RWPE2 (cell line): ENCODE results near the gene MYO1G.
A peak's percentile ranks its signal among the peaks of the same experiment; 100 is the strongest.
"Not testable (repeated sequence)": the region's sequence is repeated elsewhere in the genome, so short reads cannot be mapped to it uniquely, and the experiment has no call there.

Source experiments
- ATAC-seq: fragments of 200-7000 bp; cut with Tn5 transposase; 3 replicates; pipeline ENCODE4 v1.9.1; 2021; ENCODE audit warnings: low read depth
- DNase-seq: peaks from one replicate; pipeline ENCODE4 v3.0.0-alpha.2; 2020; ENCODE audit warnings: low spot score
- H3K27ac ChIP-seq: fragments of 450-650 bp; 2 replicates; pipeline ENCODE4 v1.5.1; 2017; ENCODE audit warnings: mild to moderate bottlenecking; ENCODE audit not compliant: poor library complexity, severe bottlenecking
- H3K27me3 ChIP-seq: fragments of 250-450 bp; sonication (Bioruptor Pico); 2 replicates; pipeline ENCODE4 v1.5.1; 2021; ENCODE audit warnings: mild to moderate bottlenecking, moderate library complexity; ENCODE audit not compliant: insufficient read depth, poor library complexity, severe bottlenecking
- H3K36me3 ChIP-seq: fragments of 250-450 bp; sonication (Bioruptor Pico); 2 replicates; pipeline ENCODE4 v1.5.1; 2020; ENCODE audit warnings: low read depth, mild to moderate bottlenecking, moderate library complexity
- H3K4me1 ChIP-seq: fragments of 250-450 bp; sonication (Bioruptor Pico); 2 replicates; pipeline ENCODE4 v1.5.1; 2021; ENCODE audit warnings: mild to moderate bottlenecking, moderate library complexity; ENCODE audit not compliant: insufficient read depth, poor library complexity, severe bottlenecking
- H3K4me3 ChIP-seq: fragments of 250-450 bp; sonication (Bioruptor Pico); 2 replicates; pipeline ENCODE4 v1.5.1; 2021; ENCODE audit warnings: mild to moderate bottlenecking, moderate library complexity; ENCODE audit not compliant: severe bottlenecking
- H3K9me3 ChIP-seq: fragments of 250-450 bp; sonication (Bioruptor Pico); 2 replicates; pipeline ENCODE4 v1.5.1; 2021; ENCODE audit warnings: mild to moderate bottlenecking, moderate library complexity; ENCODE audit not compliant: severe bottlenecking
- TF ChIP-seq, protein P1 (sequence below): fragments of 450-650 bp; IDR thresholded peaks from one replicate; pipeline ENCODE4 v1.5.1; 2017; ENCODE audit warnings: mild to moderate bottlenecking, moderate library complexity; ENCODE audit not compliant: poor library complexity, severe bottlenecking

The MYO1G gene

DNA sequence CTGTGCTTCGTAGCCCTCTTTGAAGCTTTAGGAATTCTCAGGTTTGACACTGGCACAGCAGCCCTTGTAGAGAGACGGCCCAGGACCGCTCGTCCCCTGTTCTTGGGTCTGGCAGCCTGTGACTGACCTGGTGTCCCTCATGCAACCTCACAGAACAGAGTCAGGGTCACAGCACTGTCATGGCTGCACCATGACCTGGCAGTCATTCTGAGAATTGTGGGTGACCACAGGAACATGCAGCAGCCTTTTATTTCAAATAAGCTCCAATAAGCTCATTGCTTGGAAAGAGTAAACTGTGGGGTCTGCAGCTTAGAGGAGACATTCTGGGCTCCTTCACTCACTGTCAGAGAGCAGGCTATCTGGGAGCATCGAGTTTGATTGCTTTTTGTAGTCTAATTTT is 42.5 kb downstream of the MYO1G start:
- no peaks in the 10 kb centered on the region for H3K9me3 ChIP-seq
- DNase-seq, result no peak

DNA sequence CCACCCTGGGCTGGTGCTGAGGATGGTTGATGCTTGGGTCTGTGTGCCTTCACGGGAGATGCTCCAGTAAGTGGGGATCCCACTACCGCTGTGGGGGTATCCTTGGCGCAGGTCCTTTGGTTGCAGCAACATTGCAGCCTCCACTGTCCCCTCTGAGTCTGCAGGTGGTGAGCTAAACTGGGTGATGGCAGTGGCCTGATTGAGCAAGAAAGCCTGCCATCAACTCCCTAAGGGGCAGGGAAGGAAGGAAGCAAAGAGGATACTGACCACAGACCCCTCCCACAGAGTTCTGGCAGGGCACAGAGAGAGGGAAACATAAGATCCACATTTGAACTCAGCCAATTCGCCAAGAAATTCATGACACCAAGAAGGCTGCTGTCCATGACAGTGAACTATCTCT is 43.2 kb downstream of the MYO1G start:
- H3K27me3 ChIP-seq, result no peaks in the 10 kb centered on the region
- H3K9me3 ChIP-seq, result no peaks in the 10 kb centered on the region
- no peak overlapping the region for H3K27ac ChIP-seq
- ATAC-seq (no peak), DNase-seq (no peak)
- no peak overlapping the region for H3K4me3 ChIP-seq
- H3K4me1 ChIP-seq, result no peaks in the 10 kb centered on the region
- TF ChIP-seq, protein P1, sequence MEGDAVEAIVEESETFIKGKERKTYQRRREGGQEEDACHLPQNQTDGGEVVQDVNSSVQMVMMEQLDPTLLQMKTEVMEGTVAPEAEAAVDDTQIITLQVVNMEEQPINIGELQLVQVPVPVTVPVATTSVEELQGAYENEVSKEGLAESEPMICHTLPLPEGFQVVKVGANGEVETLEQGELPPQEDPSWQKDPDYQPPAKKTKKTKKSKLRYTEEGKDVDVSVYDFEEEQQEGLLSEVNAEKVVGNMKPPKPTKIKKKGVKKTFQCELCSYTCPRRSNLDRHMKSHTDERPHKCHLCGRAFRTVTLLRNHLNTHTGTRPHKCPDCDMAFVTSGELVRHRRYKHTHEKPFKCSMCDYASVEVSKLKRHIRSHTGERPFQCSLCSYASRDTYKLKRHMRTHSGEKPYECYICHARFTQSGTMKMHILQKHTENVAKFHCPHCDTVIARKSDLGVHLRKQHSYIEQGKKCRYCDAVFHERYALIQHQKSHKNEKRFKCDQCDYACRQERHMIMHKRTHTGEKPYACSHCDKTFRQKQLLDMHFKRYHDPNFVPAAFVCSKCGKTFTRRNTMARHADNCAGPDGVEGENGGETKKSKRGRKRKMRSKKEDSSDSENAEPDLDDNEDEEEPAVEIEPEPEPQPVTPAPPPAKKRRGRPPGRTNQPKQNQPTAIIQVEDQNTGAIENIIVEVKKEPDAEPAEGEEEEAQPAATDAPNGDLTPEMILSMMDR, result no peak
- no peaks in the 10 kb centered on the region for H3K36me3 ChIP-seq

More for the DNA sequence above, 42.5 kb downstream of the MYO1G start:
- Histone ChIP-seq H3K27me3 (no peaks in the 10 kb centered on the region), H3K27ac (no peak overlapping the region), H3K4me1 (no peaks in the 10 kb centered on the region), H3K36me3 (no peaks in the 10 kb centered on the region), H3K4me3 (no peak overlapping the region)
- no peak for ATAC-seq
- TF ChIP-seq, protein P1, result no peak

DNA sequence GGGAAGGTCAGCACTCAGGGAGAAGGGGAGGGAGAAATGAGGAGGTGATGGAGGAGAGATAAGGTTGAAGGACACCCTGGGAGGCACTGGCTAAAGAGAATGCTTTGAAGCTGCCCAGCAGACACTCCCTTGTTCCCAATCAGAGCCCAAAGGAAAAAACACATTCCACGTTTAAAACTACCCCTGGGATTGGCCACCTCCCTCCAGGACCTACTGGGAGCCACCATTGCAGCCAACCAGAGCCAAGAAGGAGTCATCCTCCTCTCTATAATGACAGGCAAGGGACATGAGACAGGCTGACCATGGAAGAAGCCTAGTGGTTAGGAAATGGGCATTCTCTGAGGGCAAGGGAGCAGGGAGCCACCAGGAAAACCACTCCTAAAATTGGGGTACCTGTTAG is 43.8 kb downstream of the MYO1G start:
- TF ChIP-seq, protein P1, result no peak
- Histone ChIP-seq H3K27ac (no peak overlapping the region), H3K36me3 (no peaks in the 10 kb centered on the region), H3K27me3 (no peaks in the 10 kb centered on the region), H3K4me3 (no peak overlapping the region), H3K4me1 (no peaks in the 10 kb centered on the region), H3K9me3 (no peaks in the 10 kb centered on the region)
- ATAC-seq, result no peak
- DNase-seq, result no peak

DNA sequence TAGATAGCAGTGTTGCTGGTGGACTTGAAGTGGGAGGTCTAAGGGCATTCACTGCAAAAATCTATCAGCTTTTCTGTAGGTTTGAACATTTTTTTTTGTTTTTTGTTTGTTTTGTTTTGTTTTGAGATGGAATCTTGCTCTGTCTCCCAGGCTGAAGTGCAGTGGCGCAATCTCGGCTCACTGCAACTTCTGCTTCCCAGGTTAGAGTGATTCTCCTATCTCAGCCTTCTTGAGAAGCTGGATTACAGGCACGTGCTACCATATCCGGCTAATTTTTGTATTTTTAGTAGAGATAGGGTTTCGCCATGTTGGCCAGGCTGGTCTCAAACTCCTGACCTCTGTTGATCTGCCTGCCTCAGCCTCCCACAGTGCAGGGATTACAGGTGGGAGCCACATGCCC is 44.3 kb downstream of the MYO1G start:
- not testable (repeated sequence) for H3K27ac ChIP-seq, H3K27me3 ChIP-seq, H3K4me1 ChIP-seq, H3K36me3 ChIP-seq, DNase-seq, H3K9me3 ChIP-seq, H3K4me3 ChIP-seq, ATAC-seq

DNA sequence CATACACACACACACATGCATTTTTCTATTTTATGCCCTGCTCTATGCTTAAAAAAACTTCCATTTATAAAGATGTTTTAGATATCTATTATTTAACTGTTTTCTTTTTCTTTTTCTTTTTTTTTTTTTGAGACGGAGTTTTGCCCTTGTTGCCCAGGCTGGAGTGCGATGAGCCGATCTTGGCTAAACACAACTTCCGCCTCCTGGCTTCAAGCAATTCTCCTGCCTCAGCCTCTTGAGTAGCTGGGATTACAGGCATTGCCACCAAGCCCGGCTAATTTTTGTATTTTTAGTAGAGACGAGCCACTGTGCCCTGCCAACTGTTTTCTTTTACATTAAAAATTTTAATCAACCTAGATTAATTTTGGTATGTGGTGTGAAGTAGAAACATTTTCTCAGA is 47.9 kb downstream of the MYO1G start:
- ATAC-seq (no peak), DNase-seq (no peak)
- Histone ChIP-seq H3K9me3 (no peaks in the 10 kb centered on the region), H3K36me3 (no peaks in the 10 kb centered on the region), H3K27me3 (no peaks in the 10 kb centered on the region), H3K4me3 (no peak overlapping the region), H3K27ac (no peak overlapping the region), H3K4me1 (no peaks in the 10 kb centered on the region)
- TF ChIP-seq, protein P1, result no peak

DNA sequence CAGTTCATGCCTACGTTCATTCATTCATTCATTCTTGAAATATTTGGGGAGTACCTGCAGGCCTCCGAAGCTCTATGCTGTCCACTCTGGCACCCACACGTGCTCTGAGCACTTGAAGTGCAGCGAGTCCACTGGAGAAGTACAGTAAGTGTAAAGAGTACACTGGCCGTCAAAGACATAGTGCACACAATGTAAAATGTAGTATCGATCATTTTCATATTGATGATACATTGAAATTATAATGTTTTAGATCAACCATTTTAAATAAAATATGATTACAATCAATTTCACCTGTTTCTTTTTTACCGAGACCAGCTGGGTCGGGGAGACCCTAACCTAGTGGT is 56.5 kb downstream of the MYO1G start:
- no peaks in the 10 kb centered on the region for H3K36me3 ChIP-seq
- TF ChIP-seq, protein P1, result peak; percentile 56
- no peaks in the 10 kb centered on the region for H3K27me3 ChIP-seq
- no peaks in the 10 kb centered on the region for H3K9me3 ChIP-seq
- no peak overlapping the region for H3K27ac ChIP-seq
- no peak overlapping the region for H3K4me3 ChIP-seq
- no peak for ATAC-seq
- DNase-seq, result no peak
- H3K4me1 ChIP-seq, result no peaks in the 10 kb centered on the region
